ENCODE measurements around the gene ALPI. TPM values are rescaled to one million over a fixed set of nuclear protein-coding genes. Genes with fewer than 3 reads are reported as not detected.
"Not testable (repeated sequence)": the region's sequence is repeated elsewhere in the genome, so short reads cannot be mapped to it uniquely, and the experiment has no call there.

The ALPI gene
- total RNA-seq, 2 experiments from 2014 or later, result not detected

DNA sequence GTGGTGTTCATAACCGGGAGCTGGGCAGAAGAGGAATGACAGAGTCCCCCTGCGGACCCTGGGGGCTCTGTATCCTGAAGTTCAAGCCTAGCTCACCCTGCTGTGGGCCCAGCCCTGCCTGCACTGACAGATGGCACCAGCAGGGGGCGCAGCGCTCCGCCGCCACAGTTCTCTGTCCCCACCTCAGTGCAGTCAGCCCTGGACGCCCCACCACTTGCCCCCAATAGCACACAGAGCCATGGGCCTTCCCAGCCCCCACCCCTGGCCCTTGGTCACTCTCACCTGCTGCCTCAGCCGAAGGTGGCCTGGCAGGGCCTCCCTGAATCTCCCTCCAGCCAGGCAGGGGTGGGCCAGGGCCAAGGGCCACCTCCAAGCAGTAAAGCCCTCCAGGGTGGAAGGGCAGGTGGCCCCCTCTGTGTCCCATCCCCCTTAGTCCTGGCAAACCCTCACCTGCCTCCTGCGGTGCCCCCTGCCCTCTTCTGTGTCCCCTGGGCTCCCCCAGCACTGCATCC is 9.6 kb upstream of the ALPI start:
- DNase-seq; CTCF ChIA-PET; H3K27ac ChIP-seq (ENCODE audit: low read depth in 1 of 2, low read length in 2 of 2); H3K36me3 ChIP-seq (ENCODE audit: insufficient read depth, low read length); H3K9me3 Mint-ChIP-seq; H3K4me1 ChIP-seq (ENCODE audit: insufficient read depth, low read length); H3K36me3 Mint-ChIP-seq (ENCODE audit: low read depth); H3K4me3 ChIP-seq (ENCODE audit: low read length); H3K27me3 ChIP-seq (ENCODE audit: control insufficient read depth in 1 of 2, insufficient read depth in 2 of 2, low read length in 2 of 2); H3K4me1 Mint-ChIP-seq (ENCODE audit: low read depth); H3K27ac Mint-ChIP-seq; H3K4me3 Mint-ChIP-seq; POLR2A ChIA-PET; H3K9me3 ChIP-seq (ENCODE audit: control insufficient read depth in 1 of 2, insufficient read depth in 1 of 2, low read length in 2 of 2); H3K27me3 Mint-ChIP-seq: not testable (repeated sequence)
- intact Hi-C loops (cut with DNase I, micrococcal nuclease), result loop anchor here in 1 of 2 experiments (2.0 to 10.0 kb wide), 2 partner anchors 76 to 112 kb away; no protein-coding TSS in a partner anchor
- peak; percentile 41 for ATAC-seq (ENCODE audit: poor library complexity)
- TF ChIP-seq, protein P1, sequence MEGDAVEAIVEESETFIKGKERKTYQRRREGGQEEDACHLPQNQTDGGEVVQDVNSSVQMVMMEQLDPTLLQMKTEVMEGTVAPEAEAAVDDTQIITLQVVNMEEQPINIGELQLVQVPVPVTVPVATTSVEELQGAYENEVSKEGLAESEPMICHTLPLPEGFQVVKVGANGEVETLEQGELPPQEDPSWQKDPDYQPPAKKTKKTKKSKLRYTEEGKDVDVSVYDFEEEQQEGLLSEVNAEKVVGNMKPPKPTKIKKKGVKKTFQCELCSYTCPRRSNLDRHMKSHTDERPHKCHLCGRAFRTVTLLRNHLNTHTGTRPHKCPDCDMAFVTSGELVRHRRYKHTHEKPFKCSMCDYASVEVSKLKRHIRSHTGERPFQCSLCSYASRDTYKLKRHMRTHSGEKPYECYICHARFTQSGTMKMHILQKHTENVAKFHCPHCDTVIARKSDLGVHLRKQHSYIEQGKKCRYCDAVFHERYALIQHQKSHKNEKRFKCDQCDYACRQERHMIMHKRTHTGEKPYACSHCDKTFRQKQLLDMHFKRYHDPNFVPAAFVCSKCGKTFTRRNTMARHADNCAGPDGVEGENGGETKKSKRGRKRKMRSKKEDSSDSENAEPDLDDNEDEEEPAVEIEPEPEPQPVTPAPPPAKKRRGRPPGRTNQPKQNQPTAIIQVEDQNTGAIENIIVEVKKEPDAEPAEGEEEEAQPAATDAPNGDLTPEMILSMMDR (IDR thresholded peaks at IDR 0.05), result peak; percentile 15

DNA sequence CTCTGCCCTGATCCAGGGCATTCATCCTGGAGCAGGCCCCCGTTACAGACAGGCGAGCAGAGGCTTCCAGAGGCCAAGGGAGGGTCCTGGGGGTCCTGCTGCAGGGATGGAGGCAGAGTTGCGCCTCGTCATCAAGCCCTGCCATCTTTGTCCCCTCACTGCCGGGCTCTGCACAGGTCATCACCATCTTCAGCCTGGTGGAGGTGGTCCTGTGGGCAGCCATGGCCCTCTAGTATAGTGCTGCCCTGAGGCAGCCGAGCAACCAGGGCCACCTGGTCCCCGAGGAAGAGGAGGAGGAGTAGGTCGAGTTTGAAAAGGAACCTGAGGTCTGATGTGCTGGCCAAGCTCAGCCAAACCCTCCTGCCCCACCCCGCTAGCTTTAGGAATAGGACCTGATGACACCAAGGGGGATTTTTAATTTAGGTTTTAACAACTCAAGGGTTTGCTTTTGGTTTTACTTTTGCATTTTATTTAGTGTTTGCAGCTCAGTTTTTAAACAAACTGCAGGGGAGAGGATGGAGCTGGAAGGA is 8.8 kb upstream of the ALPI start:
- Mint-ChIP-seq H3K9me3 (no peaks in the 10 kb centered on the region), H3K27me3 (no peaks in the 10 kb centered on the region), H3K36me3 (ENCODE audit: low read depth) (no peaks in the 10 kb centered on the region), H3K4me1 (ENCODE audit: low read depth) (no peaks in the 10 kb centered on the region), H3K27ac (no peak overlapping the region), H3K4me3 (no peak overlapping the region)
- Histone ChIP-seq H3K9me3 (ENCODE audit: control insufficient read depth in 1 of 2, insufficient read depth in 1 of 2, low read length in 2 of 2) (no peaks in the 10 kb centered on the region), H3K27ac (ENCODE audit: low read depth in 1 of 2, low read length in 2 of 2) (no peak overlapping the region), H3K27me3 (ENCODE audit: control insufficient read depth in 1 of 2, insufficient read depth in 2 of 2, low read length in 2 of 2) (no peaks in the 10 kb centered on the region), H3K4me3 (ENCODE audit: low read length) (no peak overlapping the region), H3K36me3 (ENCODE audit: insufficient read depth, low read length) (no peaks in the 10 kb centered on the region), H3K4me1 (ENCODE audit: insufficient read depth, low read length) (no peaks in the 10 kb centered on the region)
- TF ChIP-seq, protein P1 (IDR thresholded peaks at IDR 0.05), result no peak
- CTCF ChIA-PET, result no interaction called here
- POLR2A ChIA-PET, result no interaction called here
- ATAC-seq (ENCODE audit: poor library complexity) (no peak), DNase-seq (no peak)
- intact Hi-C loops (cut with DNase I, micrococcal nuclease), result loop anchor here in 1 of 2 experiments (2.0 to 10.0 kb wide), 2 partner anchors 76 to 112 kb away; no protein-coding TSS in a partner anchor

DNA sequence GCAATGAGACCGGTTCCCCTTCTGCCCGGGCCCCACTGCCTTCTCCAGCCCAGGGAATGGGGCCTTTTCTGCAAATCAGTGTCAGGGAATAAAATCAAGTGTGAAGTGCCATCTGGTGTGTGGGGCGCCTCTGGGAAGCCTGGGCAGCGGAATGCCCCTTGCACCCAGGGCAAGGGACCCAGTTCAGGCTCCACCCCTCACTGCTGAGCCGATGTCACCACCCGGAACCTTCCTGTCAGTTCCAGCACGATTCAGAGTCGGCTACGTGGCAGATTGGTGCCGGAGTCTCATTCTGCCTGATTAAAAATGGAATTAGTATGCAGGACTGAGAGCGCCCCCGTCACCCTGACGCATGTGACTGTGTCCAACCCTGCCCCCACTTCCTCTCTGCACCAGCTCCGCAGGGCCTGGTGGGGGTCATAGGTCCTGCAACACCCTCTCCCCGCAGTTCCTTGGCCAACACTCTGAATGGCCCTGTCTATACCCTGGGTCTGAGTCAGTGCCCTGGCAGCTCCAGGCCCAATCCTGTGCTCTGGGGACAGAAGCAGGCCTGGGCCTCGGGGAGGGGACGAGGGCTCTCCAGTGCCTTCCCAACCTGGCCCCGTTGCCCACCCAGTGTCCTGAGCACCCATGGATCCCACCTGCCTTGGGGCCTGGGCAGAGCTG is 8.2 kb upstream of the ALPI start:
- no peak for ATAC-seq (ENCODE audit: poor library complexity)

More for the DNA sequence above, 8.2 kb upstream of the ALPI start:
- no peaks in the 10 kb centered on the region for H3K9me3 ChIP-seq (ENCODE audit: control insufficient read depth in 1 of 2, insufficient read depth in 1 of 2, low read length in 2 of 2)
- H3K36me3 ChIP-seq (ENCODE audit: insufficient read depth, low read length), result no peaks in the 10 kb centered on the region
- POLR2A ChIA-PET, result no interaction called here
- Mint-ChIP-seq H3K4me3 (no peak overlapping the region), H3K27ac (no peak overlapping the region), H3K4me1 (ENCODE audit: low read depth) (no peaks in the 10 kb centered on the region), H3K9me3 (no peaks in the 10 kb centered on the region), H3K36me3 (ENCODE audit: low read depth) (no peaks in the 10 kb centered on the region), H3K27me3 (no peaks in the 10 kb centered on the region)
- TF ChIP-seq, protein P1 (IDR thresholded peaks at IDR 0.05), result no peak
- DNase-seq, result no peak
- CTCF ChIA-PET, result no interaction called here
- intact Hi-C loops (cut with DNase I, micrococcal nuclease), result loop anchor here in 1 of 2 experiments (2.0 to 10.0 kb wide), 2 partner anchors 75 to 113 kb away; no protein-coding TSS in a partner anchor
- no peaks in the 10 kb centered on the region for H3K4me1 ChIP-seq (ENCODE audit: insufficient read depth, low read length)
- no peak overlapping the region for H3K4me3 ChIP-seq (ENCODE audit: low read length)
- no peak overlapping the region for H3K27ac ChIP-seq (ENCODE audit: low read depth in 1 of 2, low read length in 2 of 2)
- H3K27me3 ChIP-seq (ENCODE audit: control insufficient read depth in 1 of 2, insufficient read depth in 2 of 2, low read length in 2 of 2), result no peaks in the 10 kb centered on the region

Measured in CD4-positive, alpha-beta T cell (primary cell).